ENCODE data around the gene ICA1. TPM values are rescaled to one million over a fixed set of nuclear protein-coding genes. Genes with fewer than 3 reads are reported as not detected.

ICA1 gene
- total RNA-seq, 6 experiments from 2014 or later = not detected

DNA sequence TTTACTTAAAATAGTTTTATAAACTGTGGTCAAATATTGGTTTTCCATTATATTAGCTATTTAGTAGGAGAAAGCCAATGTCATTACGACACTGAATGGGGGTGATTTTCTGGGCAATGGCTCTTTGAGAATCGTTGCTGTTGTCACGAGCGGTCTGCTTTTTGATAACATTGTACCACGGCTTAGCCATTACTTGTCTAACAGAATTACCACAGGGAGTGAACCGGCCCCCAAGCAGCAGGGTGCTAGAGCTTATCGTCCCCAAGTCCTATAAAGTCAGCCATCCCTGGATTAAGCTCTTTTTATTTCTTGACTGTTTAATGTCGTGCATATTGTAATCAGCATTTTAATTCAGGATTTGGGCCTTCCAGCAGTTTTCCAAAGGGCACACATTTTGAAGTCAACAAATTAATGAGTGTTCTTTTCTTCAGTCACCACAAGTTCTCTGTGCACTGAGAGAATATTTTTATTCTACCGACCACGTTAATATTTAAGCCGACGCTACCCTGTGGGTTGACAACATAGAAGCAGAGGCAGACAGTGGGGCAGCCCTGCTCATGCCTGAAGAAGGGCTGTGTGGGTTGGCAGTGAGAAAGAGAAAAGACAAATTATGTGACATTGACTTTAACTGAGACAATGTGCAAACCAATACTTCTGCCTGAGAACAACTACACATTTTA is 125.8 kb downstream of the ICA1 start:
- no peak for DNase-seq
- Mint-ChIP-seq H3K9me3 (no peaks in the 10 kb centered on the region), H3K36me3 (ENCODE audit: low read depth) (no peaks in the 10 kb centered on the region), H3K27me3 (ENCODE audit: insufficient read depth) (peaks cover 14% of the 10 kb centered on the region), H3K4me3 (no peak overlapping the region), H3K4me1 (ENCODE audit: low read depth) (peaks cover 6% of the 10 kb centered on the region), H3K27ac (no peak overlapping the region)
- TF ChIP-seq, protein P1, sequence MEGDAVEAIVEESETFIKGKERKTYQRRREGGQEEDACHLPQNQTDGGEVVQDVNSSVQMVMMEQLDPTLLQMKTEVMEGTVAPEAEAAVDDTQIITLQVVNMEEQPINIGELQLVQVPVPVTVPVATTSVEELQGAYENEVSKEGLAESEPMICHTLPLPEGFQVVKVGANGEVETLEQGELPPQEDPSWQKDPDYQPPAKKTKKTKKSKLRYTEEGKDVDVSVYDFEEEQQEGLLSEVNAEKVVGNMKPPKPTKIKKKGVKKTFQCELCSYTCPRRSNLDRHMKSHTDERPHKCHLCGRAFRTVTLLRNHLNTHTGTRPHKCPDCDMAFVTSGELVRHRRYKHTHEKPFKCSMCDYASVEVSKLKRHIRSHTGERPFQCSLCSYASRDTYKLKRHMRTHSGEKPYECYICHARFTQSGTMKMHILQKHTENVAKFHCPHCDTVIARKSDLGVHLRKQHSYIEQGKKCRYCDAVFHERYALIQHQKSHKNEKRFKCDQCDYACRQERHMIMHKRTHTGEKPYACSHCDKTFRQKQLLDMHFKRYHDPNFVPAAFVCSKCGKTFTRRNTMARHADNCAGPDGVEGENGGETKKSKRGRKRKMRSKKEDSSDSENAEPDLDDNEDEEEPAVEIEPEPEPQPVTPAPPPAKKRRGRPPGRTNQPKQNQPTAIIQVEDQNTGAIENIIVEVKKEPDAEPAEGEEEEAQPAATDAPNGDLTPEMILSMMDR (IDR thresholded peaks at IDR 0.05) = no peak

DNA sequence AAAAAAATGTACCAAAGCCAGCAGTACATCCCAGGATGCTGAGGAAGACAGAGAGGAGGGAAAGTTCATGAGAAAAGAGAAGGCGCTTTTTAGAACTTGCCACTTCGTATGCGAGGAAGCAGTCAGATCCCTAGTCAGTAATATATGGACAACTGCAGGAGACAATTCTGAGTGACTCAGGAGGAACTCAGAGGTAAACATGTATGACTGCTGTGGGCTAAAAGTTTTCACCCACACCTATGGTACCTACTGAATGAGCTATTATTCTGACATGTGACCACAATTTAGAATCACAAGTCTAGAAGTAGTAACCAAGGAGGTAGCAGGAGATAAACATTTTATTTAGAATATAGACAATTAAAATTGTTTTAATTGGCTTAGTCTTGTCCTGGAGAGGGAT is 126.5 kb downstream of the ICA1 start:
- peaks cover 6% of the 10 kb centered on the region for H3K4me1 Mint-ChIP-seq (ENCODE audit: low read depth)
- H3K27ac Mint-ChIP-seq = no peak overlapping the region
- no peaks in the 10 kb centered on the region for H3K36me3 Mint-ChIP-seq (ENCODE audit: low read depth)
- peaks cover 13% of the 10 kb centered on the region for H3K27me3 Mint-ChIP-seq (ENCODE audit: insufficient read depth)
- no peaks in the 10 kb centered on the region for H3K9me3 Mint-ChIP-seq
- DNase-seq = no peak
- TF ChIP-seq, protein P1 (IDR thresholded peaks at IDR 0.05) = no peak
- H3K4me3 Mint-ChIP-seq = no peak overlapping the region

DNA sequence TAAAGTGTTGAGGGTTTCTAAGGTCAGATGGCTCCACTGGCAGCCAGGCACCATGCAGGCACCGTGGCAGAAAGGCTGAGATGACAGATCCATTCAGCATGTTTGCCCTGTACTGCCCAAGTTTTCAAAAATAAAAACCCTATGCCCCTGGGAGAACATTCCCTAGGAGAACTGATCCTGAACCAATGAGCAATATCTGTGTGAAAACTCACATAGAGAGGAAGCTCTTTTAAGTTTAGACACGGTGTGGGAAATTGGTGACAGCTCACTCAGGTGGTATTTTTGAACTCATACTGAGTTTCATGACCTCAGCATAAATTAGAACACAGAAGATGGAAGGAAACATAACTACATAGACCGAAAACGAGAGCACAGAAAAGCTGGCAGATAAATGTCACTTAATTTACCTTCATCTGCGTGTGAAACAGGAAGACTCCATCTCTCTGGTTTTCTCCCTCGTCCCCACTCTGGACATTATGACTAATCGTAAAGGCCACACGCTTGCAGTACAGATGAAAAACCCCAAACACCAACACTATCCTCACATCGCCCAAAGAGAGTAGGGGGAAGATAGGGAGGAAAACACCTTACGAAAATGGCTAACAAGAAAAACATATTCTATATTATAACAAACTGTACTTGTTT is 127.8 kb downstream of the ICA1 start:
- no peak overlapping the region for H3K27ac Mint-ChIP-seq
- H3K27me3 Mint-ChIP-seq (ENCODE audit: insufficient read depth) = peaks cover 13% of the 10 kb centered on the region
- H3K4me3 Mint-ChIP-seq = no peak overlapping the region
- TF ChIP-seq, protein P1 (IDR thresholded peaks at IDR 0.05) = no peak
- no peaks in the 10 kb centered on the region for H3K9me3 Mint-ChIP-seq
- DNase-seq = no peak
- H3K4me1 Mint-ChIP-seq (ENCODE audit: low read depth) = peaks cover 6% of the 10 kb centered on the region
- H3K36me3 Mint-ChIP-seq (ENCODE audit: low read depth) = no peaks in the 10 kb centered on the region

DNA sequence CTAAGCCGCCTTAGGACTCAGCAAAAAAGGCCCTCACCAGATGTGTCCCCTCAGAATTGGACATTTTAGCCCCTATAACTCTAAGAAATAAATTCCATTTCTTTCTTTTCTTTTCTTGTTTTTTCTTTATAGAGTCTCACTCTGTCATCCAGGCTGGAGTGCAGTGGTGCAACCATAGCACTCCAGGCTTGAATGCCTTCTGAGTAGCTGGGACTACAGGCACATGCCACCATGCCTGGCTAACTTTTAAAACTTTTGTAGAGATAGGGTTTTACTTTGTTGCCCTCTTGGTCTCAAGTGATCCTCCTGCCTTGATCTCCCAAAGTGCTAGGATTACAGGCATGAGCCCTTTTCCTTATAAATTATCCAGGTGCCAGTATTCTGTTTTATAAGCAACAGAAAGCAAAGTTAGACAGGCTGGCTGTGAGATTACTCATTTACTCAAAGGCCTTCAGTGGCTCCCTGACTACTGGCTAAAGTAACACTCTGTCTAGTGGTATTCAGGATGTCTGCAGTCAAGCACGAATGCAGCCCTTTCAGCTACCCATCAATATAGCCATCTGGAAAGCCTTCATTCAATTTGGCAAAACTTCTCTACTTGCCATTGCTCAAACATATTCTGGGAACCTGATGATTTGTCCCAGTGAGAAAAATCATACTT is 128.6 kb downstream of the ICA1 start:
- peaks cover 16% of the 10 kb centered on the region for H3K27me3 Mint-ChIP-seq (ENCODE audit: insufficient read depth)
- no peak for DNase-seq
- H3K27ac Mint-ChIP-seq = no peak overlapping the region
- no peak overlapping the region for H3K4me3 Mint-ChIP-seq
- TF ChIP-seq, protein P1 (IDR thresholded peaks at IDR 0.05) = no peak
- H3K36me3 Mint-ChIP-seq (ENCODE audit: low read depth) = no peaks in the 10 kb centered on the region
- H3K4me1 Mint-ChIP-seq (ENCODE audit: low read depth) = peaks cover 6% of the 10 kb centered on the region
- no peaks in the 10 kb centered on the region for H3K9me3 Mint-ChIP-seq

DNA sequence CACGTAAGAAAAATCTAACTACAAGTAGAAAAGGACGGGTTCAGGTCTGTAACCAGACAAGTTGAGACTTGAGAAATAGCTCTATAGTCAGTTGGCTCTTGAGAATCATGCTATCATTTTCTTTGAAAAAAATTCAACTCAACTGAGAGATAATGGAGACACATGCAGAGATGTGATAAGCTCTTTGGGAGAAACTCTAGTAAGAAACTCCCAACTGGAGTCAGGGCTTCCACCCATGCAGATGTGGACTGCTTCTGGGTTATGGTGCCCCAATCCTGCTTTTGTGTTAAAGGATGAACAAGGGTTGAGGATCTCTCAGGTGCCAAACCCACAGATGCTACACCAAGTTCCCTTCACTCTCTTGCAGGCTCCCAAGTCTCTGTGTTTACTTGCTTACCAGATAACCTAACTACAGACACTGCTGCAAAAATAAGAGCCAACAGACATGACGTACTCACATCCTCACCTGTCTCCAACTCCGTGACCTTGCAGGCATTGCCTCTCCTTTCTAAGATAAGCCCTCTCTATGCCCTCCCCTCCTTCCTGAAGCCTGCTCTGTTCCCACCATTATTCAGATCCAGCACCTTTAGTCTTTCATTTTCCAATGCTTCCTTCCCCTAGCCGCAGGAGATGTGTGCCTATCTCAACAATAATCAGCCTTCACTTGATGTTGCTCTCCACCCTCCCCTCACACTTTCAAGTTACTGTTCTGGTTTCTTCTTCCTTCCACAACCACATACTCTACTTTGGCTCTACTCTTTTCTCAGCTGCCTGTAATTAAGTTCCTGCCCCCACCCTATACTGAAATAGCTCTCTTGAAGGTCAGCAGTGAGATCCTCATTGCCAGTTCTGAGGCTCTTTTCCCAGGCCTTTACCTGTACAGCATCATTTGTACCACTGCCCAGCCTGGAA is 130.0 kb downstream of the ICA1 start:
- peaks cover 14% of the 10 kb centered on the region for H3K4me1 Mint-ChIP-seq (ENCODE audit: low read depth)
- TF ChIP-seq, protein P1 (IDR thresholded peaks at IDR 0.05) = no peak
- no peak overlapping the region for H3K4me3 Mint-ChIP-seq
- H3K36me3 Mint-ChIP-seq (ENCODE audit: low read depth) = no peaks in the 10 kb centered on the region
- H3K9me3 Mint-ChIP-seq = no peaks in the 10 kb centered on the region
- peaks cover 14% of the 10 kb centered on the region; the same call in 1 of the 2 replicates for H3K27me3 Mint-ChIP-seq (ENCODE audit: insufficient read depth)
- no peak for DNase-seq
- no peak overlapping the region for H3K27ac Mint-ChIP-seq
